WI38 (cell line): Measurements from ENCODE around the gene TPI1.

Experiments used
- H3K4me3 ChIP-seq: 2 replicates; pipeline ENCODE4 v1.5.1; 2011; ENCODE audit warnings: low read depth, mild to moderate bottlenecking, control low read depth, low read length
- CTCF ChIP-seq: IDR thresholded peaks from 2 replicates; pipeline ENCODE4 v1.5.1; 2012; ENCODE audit warnings: low read depth, mild to moderate bottlenecking, control low read depth, low read length

Gene TPI1

GRCh38 chr12:6842075-6842474 is 25.3 kb upstream of the TPI1 start:
- TF ChIP-seq CTCF: no peak
- H3K4me3 ChIP-seq: no peak overlapping the region

GRCh38 chr12:6843118-6843902 is 24.0 kb upstream of the TPI1 start:
- TF ChIP-seq CTCF: no peak
- H3K4me3 ChIP-seq: no peak overlapping the region

- H3K4me3 ChIP-seq: no peak overlapping the region
- no peak for TF ChIP-seq CTCF
Measured at GRCh38 chr12:6845395-6845794, 21.9 kb upstream of the TPI1 start.

GRCh38 chr12:6846316-6846869 is 20.9 kb upstream of the TPI1 start:
- TF ChIP-seq CTCF: no peak
- H3K4me3 ChIP-seq: no peak overlapping the region

GRCh38 chr12:6847676-6848075 is 19.7 kb upstream of the TPI1 start:
- TF ChIP-seq CTCF: no peak
- no peak overlapping the region for H3K4me3 ChIP-seq

GRCh38 chr12:6849427-6849826 is 17.9 kb upstream of the TPI1 start:
- no peak overlapping the region for H3K4me3 ChIP-seq
- no peak for TF ChIP-seq CTCF

- TF ChIP-seq CTCF: no peak
- peak overlapping the region; percentile 65 for H3K4me3 ChIP-seq
Measured at GRCh38 chr12:6849976-6850560, 17.3 kb upstream of the TPI1 start.
